ENCODE measurements around the gene GPR27. TPM values are rescaled to one million over a fixed set of nuclear protein-coding genes. Genes with fewer than 3 reads are reported as not detected.

GPR27 gene
- total RNA-seq, 1 donor: not detected

DNA sequence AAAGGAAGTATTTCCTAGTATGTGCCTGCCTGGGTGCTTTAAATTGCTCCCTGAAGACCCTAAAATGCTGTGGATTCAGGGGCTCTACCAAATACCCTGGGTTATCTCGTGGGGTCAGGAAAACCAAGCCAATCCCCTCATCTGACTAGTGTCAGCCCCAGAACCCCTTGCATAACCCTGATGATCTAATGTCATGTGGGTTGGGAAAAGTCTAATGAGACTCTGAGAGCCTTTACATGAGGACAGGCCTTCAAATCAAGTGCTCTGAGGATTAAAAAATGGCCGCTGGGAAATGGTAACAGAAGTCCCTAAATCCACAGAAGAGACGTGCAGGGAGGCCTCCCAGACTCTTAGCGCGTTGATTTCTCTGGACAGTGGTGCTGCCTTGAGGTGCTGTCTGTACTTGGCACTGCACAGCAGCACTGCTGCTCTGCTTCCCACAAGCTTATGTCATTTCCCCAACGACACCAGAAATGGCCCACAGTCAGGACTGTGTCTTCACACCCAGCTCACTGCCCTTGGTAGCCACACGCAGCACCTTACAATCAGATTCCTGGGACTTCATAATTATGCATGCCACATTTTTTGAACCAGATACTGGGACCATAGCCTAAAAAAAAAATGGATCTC, 45.1 kb upstream of the GPR27 start:
- no peaks in the 10 kb centered on the region for H3K4me1 ChIP-seq (ENCODE audit: insufficient read depth, low read length)
- no peaks in the 10 kb centered on the region for H3K36me3 ChIP-seq (ENCODE audit: insufficient read depth, low read length)
- TF ChIP-seq, protein P1, sequence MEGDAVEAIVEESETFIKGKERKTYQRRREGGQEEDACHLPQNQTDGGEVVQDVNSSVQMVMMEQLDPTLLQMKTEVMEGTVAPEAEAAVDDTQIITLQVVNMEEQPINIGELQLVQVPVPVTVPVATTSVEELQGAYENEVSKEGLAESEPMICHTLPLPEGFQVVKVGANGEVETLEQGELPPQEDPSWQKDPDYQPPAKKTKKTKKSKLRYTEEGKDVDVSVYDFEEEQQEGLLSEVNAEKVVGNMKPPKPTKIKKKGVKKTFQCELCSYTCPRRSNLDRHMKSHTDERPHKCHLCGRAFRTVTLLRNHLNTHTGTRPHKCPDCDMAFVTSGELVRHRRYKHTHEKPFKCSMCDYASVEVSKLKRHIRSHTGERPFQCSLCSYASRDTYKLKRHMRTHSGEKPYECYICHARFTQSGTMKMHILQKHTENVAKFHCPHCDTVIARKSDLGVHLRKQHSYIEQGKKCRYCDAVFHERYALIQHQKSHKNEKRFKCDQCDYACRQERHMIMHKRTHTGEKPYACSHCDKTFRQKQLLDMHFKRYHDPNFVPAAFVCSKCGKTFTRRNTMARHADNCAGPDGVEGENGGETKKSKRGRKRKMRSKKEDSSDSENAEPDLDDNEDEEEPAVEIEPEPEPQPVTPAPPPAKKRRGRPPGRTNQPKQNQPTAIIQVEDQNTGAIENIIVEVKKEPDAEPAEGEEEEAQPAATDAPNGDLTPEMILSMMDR (IDR thresholded peaks at IDR 0.05; ENCODE audit: extremely low read depth, low read depth, low read length): no peak
- H3K9me3 ChIP-seq (ENCODE audit: low read depth, low read length): no peaks in the 10 kb centered on the region
- peak overlapping the region; percentile 10 for H2AFZ ChIP-seq (ENCODE audit: low read length)
- H3K27ac ChIP-seq (ENCODE audit: low read depth, low read length): no peak overlapping the region
- no peak overlapping the region for H3K4me2 ChIP-seq (ENCODE audit: insufficient read depth, low read length)
- H3K4me3 ChIP-seq (ENCODE audit: insufficient read depth, low read length): no peak overlapping the region
- no peaks in the 10 kb centered on the region for H4K20me1 ChIP-seq (ENCODE audit: insufficient read depth, low read length)
- H3K79me2 ChIP-seq (ENCODE audit: insufficient read depth, low read length): no peaks in the 10 kb centered on the region
- no peak for DNase-seq (ENCODE audit: insufficient read length, low spot score, missing footprints)
- H3K27me3 ChIP-seq (ENCODE audit: insufficient read depth, low read length): peaks cover 6% of the 10 kb centered on the region

GRCh38 chr3:71709908-71710511, 43.6 kb upstream of the GPR27 start:
- Histone ChIP-seq H3K79me2 (ENCODE audit: insufficient read depth, low read length) (no peaks in the 10 kb centered on the region), H4K20me1 (ENCODE audit: insufficient read depth, low read length) (no peaks in the 10 kb centered on the region), H3K4me3 (ENCODE audit: insufficient read depth, low read length) (no peak overlapping the region), H2AFZ (ENCODE audit: low read length) (no peak overlapping the region), H3K9me3 (ENCODE audit: low read depth, low read length) (no peaks in the 10 kb centered on the region), H3K4me2 (ENCODE audit: insufficient read depth, low read length) (no peak overlapping the region), H3K27me3 (ENCODE audit: insufficient read depth, low read length) (peaks cover 9% of the 10 kb centered on the region), H3K27ac (ENCODE audit: low read depth, low read length) (no peak overlapping the region), H3K4me1 (ENCODE audit: insufficient read depth, low read length) (no peaks in the 10 kb centered on the region), H3K36me3 (ENCODE audit: insufficient read depth, low read length) (no peaks in the 10 kb centered on the region)
- DNase-seq (ENCODE audit: insufficient read length, low spot score, missing footprints): no peak
- TF ChIP-seq, protein P1 (IDR thresholded peaks at IDR 0.05; ENCODE audit: extremely low read depth, low read depth, low read length): no peak

GRCh38 chr3:71710906-71711494, 42.7 kb upstream of the GPR27 start:
- TF ChIP-seq, protein P1 (IDR thresholded peaks at IDR 0.05; ENCODE audit: extremely low read depth, low read depth, low read length): peak; percentile 65
- Histone ChIP-seq H3K4me2 (ENCODE audit: insufficient read depth, low read length) (no peak overlapping the region), H3K4me3 (ENCODE audit: insufficient read depth, low read length) (no peak overlapping the region), H3K4me1 (ENCODE audit: insufficient read depth, low read length) (no peaks in the 10 kb centered on the region), H3K79me2 (ENCODE audit: insufficient read depth, low read length) (no peaks in the 10 kb centered on the region), H3K9me3 (ENCODE audit: low read depth, low read length) (no peaks in the 10 kb centered on the region), H4K20me1 (ENCODE audit: insufficient read depth, low read length) (no peaks in the 10 kb centered on the region), H3K27me3 (ENCODE audit: insufficient read depth, low read length) (peaks cover 15% of the 10 kb centered on the region), H3K36me3 (ENCODE audit: insufficient read depth, low read length) (no peaks in the 10 kb centered on the region), H3K27ac (ENCODE audit: low read depth, low read length) (no peak overlapping the region), H2AFZ (ENCODE audit: low read length) (no peak overlapping the region)
- DNase-seq (ENCODE audit: insufficient read length, low spot score, missing footprints): peak; percentile 73

DNA sequence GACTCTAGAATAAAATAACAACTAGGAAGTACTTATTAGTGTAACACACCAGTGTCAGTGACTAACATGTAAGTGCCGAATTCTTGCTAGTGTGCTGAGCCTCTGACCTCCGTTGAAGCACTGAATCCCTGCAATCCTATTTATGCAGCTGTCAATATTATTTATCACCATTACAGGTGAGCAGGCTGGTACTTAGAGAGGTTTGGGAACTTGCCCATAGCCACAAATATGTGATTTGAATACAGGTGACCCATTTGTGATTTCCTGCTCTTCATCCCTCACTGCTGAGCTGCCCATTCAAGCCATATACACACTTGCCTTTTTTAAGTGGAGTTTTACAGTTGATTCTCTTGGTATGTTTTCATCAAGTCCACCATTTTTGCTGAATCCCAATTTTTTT, 40.6 kb upstream of the GPR27 start:
- Histone ChIP-seq H3K4me2 (ENCODE audit: insufficient read depth, low read length) (no peak overlapping the region), H2AFZ (ENCODE audit: low read length) (no peak overlapping the region), H3K4me1 (ENCODE audit: insufficient read depth, low read length) (no peaks in the 10 kb centered on the region), H3K4me3 (ENCODE audit: insufficient read depth, low read length) (no peak overlapping the region), H4K20me1 (ENCODE audit: insufficient read depth, low read length) (no peaks in the 10 kb centered on the region), H3K27ac (ENCODE audit: low read depth, low read length) (no peak overlapping the region), H3K36me3 (ENCODE audit: insufficient read depth, low read length) (no peaks in the 10 kb centered on the region), H3K27me3 (ENCODE audit: insufficient read depth, low read length) (peaks cover 18% of the 10 kb centered on the region), H3K79me2 (ENCODE audit: insufficient read depth, low read length) (no peaks in the 10 kb centered on the region), H3K9me3 (ENCODE audit: low read depth, low read length) (no peaks in the 10 kb centered on the region)
- TF ChIP-seq, protein P1 (IDR thresholded peaks at IDR 0.05; ENCODE audit: extremely low read depth, low read depth, low read length): no peak
- DNase-seq (ENCODE audit: insufficient read length, low spot score, missing footprints): no peak
